ENCODE measurements around the gene PRPF38B.

DNA sequence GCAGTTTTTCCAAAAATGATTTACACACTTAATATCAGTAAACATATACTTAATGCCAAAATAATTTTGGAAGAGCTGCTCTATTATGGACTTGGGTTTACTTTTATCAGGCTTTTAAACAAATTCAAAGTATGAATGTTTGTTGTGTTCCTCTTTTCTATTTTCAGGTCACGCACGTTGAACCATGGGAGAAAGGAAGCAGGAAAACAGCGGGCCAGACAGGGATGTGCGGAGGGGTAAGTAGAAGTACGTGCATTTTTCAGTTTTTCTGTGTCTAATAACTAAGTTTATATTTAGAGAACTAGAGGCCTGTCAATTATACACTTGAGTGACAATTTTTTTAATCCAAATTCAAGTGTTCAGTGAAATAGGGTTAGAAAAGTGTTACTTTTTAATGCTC lies 3.4 kb downstream of the PRPF38B start:
- TF ChIP-seq POLR2A (IDR thresholded peaks at IDR 0.05; ENCODE audit: low read length) (no peak), GATA1 (IDR thresholded peaks at IDR 0.05; ENCODE audit: low read depth, low read length) (no peak)
